Stromal cell of bone marrow (primary cell): ENCODE data around the gene AQP12B.
"Not testable (repeated sequence)": the region's sequence is repeated elsewhere in the genome, so short reads cannot be mapped to it uniquely, and the experiment has no call there.

Experiments
- DNase-seq: peaks from one replicate; pipeline ENCODE4 v3.0.0-alpha.2; 2012; ENCODE audit warnings: low read depth

AQP12B gene

DNA sequence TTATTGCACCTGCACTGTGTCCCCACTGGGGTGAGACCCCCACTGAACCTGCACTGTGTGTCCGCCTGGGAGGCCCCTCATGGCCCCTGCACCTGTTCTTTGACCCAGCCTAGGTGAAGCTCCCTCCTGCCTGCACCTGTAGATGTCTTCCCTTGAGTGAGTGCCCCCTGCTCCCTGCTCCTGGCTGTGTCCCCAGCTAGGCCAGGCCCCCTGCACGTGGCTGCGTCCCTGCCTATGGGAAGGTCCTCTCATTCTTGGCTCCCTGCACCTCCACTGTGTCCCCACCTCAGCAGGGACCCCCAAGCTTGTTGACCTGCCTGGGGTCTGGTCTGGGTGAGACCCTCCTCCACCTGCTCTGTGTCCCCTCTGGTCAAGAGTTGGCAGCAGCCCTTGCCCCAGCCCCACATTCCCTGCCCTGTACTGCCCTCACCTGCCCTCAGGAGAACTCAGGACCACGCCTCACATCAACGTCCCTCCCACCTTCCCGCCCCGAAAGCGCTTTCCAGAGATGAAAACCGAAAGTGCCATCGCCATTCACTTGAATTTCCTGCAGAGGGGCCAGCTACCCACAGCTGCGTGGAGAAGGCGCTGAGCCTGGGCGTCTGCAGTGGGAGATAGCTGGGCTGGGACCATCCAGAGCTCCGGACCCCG, 769 bp upstream of the AQP12B start:
- DNase-seq = not testable (repeated sequence)

GRCh38 chr2:240680185-240680584, 2.5 kb downstream of the AQP12B start:
- DNase-seq = not testable (repeated sequence)

DNA sequence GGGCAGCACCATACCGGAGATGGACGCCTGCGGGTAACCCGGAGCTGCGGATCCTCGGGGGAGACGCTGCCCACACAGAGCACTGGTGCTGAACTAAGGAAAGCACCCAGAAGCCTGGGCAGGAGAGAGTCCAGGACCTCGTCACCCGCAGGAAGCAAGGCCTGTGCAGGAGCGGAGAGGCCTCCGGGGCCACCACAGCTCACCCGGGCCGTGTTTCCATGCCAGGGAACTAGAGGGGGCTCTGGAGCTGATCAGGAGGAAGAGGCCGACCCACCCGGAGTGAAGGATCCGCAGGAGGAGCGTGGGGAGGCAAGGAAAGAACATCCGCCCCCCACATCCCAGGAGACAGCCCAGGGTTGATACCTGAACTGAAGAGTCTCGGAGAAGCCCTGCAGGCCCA, 3.8 kb downstream of the AQP12B start:
- not testable (repeated sequence) for DNase-seq

- not testable (repeated sequence) for DNase-seq
These were observed 4.6 kb downstream of the AQP12B start for GRCh38 chr2:240678043-240678442.

DNA sequence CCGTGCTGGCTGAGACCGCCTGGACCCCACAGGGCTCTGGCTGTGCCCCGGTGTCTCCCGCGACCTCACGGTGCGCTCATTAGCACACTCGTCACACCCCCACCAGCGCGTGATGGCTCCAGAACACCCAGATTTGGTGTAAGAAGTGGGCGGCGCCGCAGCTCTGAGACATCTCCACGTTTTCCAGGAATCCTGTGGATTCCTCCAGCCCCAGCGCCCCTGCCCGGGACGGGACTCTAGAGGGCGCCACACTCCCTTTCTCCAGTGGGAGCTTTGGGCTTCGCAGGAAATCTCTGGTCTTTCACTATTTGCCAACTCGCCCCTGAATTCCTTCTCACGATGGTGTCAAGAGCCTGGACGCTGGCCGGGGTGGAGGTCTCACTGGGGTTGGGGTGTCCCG, 7.3 kb downstream of the AQP12B start:
- not testable (repeated sequence) for DNase-seq

DNA sequence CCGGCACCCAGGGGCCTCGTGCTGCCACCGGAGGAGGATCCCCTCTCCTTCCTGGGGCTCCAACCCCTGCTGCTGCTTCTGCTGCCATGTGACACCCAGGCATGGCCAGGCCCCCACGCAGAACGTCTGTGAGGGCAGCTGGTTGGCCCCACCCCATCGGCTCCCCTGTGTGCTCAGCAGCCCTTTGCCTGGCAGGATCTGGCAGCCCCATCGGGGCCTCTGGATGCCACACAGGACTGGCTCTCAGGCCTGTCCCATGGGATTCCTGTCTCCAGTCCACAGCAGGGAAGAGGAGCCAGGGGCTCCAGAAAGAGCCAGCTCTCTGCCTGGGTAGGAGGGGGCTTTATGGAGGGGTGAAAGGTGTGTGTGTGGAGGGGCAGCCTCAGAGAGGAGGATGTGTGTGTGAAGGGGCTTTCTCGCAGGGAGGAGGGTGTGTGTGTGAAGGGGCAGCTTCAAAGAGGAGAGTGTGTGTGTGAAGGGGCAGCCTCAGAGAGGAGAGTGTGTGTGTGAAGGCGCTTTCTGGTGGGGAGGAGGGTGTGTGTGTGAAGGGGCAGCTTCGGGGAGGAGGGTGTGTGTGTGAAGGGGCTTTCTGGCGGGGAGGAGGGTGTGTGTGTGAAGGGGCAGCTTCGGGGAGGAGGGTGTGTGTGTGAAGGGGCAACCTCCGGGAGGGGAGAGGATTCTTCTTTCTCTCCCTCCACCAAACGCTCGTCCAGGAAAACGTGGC, 8.1 kb downstream of the AQP12B start:
- not testable (repeated sequence) for DNase-seq

- no peak for DNase-seq
These were observed 9.9 kb downstream of the AQP12B start for GRCh38 chr2:240672701-240673190.

DNA sequence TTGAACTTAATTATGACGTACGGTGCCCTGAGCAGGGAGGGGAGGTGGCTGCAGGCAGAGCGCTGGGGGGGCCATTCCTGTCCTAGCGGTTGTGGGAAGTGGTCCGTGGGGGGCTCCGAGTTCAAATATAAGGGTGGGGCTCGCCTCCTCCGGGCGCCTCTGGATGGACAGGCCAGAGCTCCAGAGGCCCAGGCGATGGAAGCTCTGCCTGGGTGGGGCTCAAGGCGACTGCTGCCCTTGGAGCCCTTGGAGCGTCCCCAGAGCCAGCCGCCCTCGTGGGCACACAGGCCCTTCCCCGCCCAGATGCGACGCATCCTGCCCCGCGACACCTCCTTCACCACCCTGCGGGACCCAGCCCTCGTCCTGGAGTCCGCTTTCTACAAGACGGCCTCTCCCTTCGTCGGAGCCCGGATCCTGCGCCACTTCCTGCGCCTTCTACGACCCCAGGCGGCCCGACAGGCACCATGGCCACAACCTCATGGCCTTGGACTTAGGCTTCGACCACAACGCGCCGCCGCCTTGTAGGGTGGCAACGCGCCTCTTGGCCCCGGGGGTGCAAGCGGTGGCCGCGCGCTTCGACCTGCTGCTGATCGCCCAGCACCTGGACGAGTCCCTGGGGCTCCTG, 10.5 kb downstream of the AQP12B start:
- DNase-seq = no peak

DNA sequence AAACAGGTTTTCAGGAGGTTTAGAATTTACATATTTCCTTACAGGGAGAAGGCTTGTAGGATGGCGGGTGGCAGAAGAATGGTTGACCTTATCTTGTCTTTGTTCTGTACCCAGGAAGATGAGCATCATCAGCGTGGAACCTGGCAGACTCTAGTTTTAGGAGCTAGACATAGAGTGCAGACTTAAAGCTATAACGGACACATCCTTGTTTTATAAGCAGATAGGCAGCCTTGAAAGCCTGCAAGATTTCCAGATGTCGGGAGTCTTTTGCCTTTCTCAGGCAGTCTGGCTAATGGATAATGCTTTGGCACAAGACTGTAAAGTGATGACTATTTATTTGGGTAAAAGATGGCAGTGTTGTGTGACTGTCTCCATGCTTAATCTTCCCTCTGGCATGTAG, 11.7 kb downstream of the AQP12B start:
- DNase-seq = no peak

- no peak for DNase-seq
These were observed 12.3 kb downstream of the AQP12B start for GRCh38 chr2:240670402-240670801.

GRCh38 chr2:240664622-240665021, 18.1 kb downstream of the AQP12B start:
- no peak for DNase-seq

GRCh38 chr2:240663546-240664190, 19.0 kb downstream of the AQP12B start:
- no peak for DNase-seq

- DNase-seq = no peak
These were observed 20.0 kb downstream of the AQP12B start for GRCh38 chr2:240662681-240663080.

DNA sequence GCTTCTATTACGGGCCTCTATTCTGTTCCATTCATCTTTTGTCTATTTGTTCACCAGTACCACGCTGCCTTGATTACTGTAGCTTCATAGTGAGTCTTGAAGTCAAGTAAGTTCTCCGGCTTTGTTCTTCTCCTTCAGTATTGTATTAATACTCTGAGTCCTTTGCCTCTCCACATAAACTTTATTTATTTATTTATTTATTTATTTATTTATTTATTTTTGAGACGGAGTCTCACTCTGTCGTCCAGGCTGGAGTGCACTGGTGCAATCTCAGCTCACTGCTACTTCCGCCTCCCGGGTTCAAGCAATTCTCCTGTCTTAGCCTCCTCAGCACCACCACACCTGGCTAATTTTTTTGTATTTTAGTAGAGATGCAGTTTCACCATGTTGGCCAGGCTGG, 22.8 kb downstream of the AQP12B start:
- DNase-seq = not testable (repeated sequence)

DNA sequence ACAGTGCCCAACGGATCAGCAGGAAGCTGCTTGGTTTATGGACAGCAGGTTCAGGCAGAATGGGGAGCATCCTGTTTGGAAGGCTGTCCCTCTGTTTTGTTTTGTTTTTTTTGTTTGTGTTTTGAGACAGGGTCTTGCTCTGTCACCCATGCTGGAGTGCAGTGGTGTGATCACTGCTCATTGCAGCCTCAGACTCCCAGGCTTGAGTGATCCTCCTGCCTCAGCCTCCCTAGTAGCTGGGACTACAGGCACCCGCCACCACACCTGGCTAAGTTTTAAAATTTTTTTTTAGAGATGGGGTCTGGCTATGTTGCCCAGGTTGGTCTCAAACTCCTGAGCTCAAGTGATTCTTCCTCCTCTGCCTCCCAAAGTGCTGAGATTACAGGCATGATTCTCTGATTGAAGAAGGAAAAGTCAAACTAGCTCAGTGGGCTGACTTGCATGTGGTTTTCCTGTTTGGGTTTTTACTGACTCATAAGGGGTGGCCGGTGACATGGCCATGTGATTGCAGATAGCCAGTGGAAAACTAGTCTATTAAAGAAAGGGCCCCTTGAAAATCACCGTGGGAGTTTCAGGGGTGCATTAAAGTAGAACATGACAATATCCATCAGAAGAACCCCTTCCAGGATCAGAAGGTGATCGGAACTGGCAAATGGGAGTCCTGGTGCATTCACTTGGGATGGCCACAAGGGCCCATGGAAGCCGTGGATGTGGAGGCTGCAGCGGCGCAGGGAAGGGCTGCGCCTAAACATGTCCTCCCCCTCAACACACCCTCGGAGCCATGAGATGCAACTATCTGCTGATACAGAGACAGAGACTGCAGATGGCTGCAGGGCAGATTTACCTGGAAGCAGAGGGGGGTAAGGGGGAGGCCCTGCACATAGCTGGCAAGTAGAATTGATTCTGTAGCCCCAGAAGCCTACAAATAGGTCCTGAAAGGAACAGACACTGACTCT, 26.5 kb downstream of the AQP12B start:
- peak; percentile 13 for DNase-seq

GRCh38 chr2:240651185-240651584, 31.5 kb downstream of the AQP12B start:
- DNase-seq = no peak

DNA sequence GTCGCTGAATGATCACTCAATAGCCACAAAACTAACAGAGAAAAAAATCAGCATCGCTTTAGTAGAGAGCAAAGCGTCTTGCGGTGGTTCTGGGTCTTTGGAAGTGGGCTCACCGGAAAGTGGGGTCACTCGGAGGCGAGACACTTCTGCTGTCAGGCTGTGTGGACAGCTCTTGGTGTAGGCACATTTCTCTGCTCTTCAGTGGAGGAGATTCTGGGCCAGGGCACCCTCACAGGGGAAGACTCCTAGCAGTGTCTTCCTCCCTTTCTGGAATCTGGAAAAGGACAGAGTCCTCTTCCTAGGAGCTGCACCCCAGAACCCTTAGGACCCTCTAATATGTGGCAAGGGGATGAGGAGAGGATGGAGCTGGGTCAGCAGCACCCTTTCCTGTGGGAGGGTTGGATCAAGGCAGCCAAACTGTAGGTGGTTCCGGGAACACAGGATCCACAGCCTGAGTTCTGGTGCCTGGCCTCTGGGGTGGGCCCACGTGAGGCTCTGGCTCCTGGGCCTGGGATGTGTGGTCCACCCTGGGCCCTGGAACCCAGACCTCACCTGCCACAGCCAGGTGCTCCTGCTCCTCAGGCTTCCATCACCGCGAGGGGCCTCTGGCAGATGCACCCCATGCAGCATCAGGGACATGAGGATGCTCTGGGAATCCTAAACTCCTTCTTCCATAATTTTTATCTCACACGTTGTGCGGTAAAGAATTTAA, 32.3 kb downstream of the AQP12B start:
- no peak for DNase-seq

- DNase-seq = no peak
These were observed 33.4 kb downstream of the AQP12B start for GRCh38 chr2:240649331-240649730.

DNA sequence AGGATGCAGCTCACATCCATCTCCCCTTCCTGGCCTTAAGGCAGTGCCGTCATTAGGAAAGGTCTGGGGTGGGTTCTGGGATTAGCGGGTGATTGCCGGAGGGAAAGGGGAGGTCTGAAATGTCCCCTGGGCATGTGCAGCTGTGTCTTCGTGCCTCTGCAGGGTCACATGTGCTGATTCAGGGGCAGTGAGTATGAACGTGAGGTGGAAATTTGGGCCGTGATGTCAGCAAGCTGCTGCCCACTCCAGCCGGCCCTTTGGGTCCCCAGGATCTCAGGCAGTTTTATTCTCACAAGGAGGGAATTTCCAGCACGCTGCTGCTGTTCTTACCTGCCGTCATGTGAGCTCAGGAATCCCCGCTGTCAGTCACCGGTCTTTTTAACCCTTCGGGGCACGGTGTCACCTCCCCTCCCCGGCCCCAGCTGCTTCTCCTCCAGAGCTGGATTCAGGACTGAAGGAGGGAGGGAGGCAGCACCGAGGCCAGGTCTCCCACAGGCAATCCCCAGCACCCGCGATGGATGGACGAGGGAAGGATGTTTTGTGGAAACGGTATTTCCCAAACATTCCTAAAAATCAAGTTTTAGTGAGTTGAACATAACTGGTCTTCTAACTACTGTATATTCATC, 33.9 kb downstream of the AQP12B start:
- DNase-seq = no peak

DNA sequence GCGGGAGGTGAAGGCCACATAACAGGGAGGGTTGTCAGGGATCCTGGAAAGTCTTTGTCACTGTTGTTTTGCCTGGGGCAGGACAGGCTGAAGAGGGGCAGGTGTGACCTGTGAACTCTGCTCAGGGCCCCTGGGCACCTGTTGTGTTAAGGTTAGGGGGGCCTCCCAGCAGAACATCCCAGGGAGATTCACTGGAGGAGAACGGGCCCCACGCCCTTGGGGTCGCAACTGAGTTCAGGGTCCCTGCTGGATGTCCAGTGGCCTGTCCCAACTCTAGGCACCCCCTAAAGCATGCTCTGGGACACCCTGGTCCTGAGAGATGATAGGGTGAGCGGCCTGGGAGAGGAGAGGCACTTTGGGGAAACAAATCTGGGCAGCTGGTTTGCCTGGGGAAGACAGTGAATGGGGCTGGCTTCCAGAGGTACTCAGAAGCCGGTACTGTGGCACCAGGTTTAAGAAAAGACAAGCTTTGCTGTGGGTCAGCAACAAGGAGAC, 34.5 kb downstream of the AQP12B start:
- no peak for DNase-seq
